OCI-LY7 (cell line): ENCODE results near the gene ING4. TPM values are rescaled to one million over a fixed set of nuclear protein-coding genes. Genes with fewer than 3 reads are reported as not detected.

Experiments
- BruUV-seq: library from RNA; stranded (reverse); fragments of 400-500 nt; replicated peaks from 2 replicates; lab custom pipeline; 2021; lab: Mats Ljungman, UMichigan
- CTCF ChIA-PET: fragments of 300-600 bp; sonication (Branson Sonifier 250); formaldehyde crosslinking; loops from one replicate; lab custom pipeline; 2022; ENCODE audit warnings: antibody characterized with exemption; ENCODE audit not compliant: unreplicated experiment; lab: Charles Lee
- POLR2A ChIA-PET: fragments of 300-600 bp; sonication (Branson Sonifier 250); formaldehyde crosslinking; loops from one replicate; lab custom pipeline; 2022; ENCODE audit warnings: antibody characterized with exemption; lab: Charles Lee
- DNase-seq: peaks from one replicate; pipeline ENCODE4 v3.0.0-alpha.2; 2015; ENCODE audit warnings: low spot score
- H2AFZ ChIP-seq: fragments of 200-600 bp; sonication (generic), shearing (Covaris generic); 2 replicates; pipeline ENCODE4 v1.6.1; 2014; ENCODE audit warnings: mild to moderate bottlenecking, antibody characterized with exemption, low read length, moderate library complexity
- H3K27ac ChIP-seq: fragments of 200-600 bp; sonication (generic); 2 replicates; pipeline ENCODE4 v1.5.1; 2014; ENCODE audit warnings: mixed run types, low read depth, mild to moderate bottlenecking, moderate library complexity, low read length, inconsistent platforms; ENCODE audit not compliant: poor library complexity, severe bottlenecking
- H3K36me3 ChIP-seq: fragments of 200-600 bp; sonication (generic); 2 replicates; pipeline ENCODE4 v1.6.1; 2014; ENCODE audit warnings: mild to moderate bottlenecking, antibody characterized with exemption, low read length, moderate library complexity, mixed read lengths; ENCODE audit not compliant: insufficient read depth
- H3K4me1 ChIP-seq: fragments of 200-600 bp; sonication (generic); 2 replicates; pipeline ENCODE4 v1.5.1; 2014; ENCODE audit warnings: mild to moderate bottlenecking, low read length; ENCODE audit not compliant: insufficient read depth, poor library complexity, severe bottlenecking
- H3K4me2 ChIP-seq: fragments of 200-600 bp; sonication (generic); 2 replicates; pipeline ENCODE4 v1.6.1; 2014; ENCODE audit warnings: mild to moderate bottlenecking, low read length
- H3K4me3 ChIP-seq: fragments of 200-600 bp; sonication (generic); 2 replicates; pipeline ENCODE4 v1.5.1; 2014; ENCODE audit warnings: mild to moderate bottlenecking, low read depth, low read length; ENCODE audit not compliant: poor library complexity, severe bottlenecking
- H3K79me2 ChIP-seq: fragments of 200-600 bp; sonication (generic); 2 replicates; pipeline ENCODE4 v1.6.1; 2016; ENCODE audit warnings: low read depth, mild to moderate bottlenecking, low read length, moderate library complexity, mixed read lengths; ENCODE audit not compliant: insufficient read depth
- H3K9me2 ChIP-seq: fragments of 200-600 bp; sonication (generic); 2 replicates; pipeline ENCODE4 v1.6.1; 2016; ENCODE audit warnings: mild to moderate bottlenecking, low read length, mixed read lengths; ENCODE audit not compliant: insufficient read depth
- H3K9me3 ChIP-seq: fragments of 200-600 bp; sonication (generic); 2 replicates; pipeline ENCODE4 v1.6.1; 2014; ENCODE audit warnings: mild to moderate bottlenecking, mixed run types, low read length, mixed read lengths
- H4K20me1 ChIP-seq: fragments of 200-600 bp; sonication (generic); 2 replicates; pipeline ENCODE4 v1.6.1; 2014; ENCODE audit warnings: mild to moderate bottlenecking, antibody characterized with exemption, low read length, moderate library complexity, mixed read lengths; ENCODE audit not compliant: insufficient read depth
- CTCF ChIP-seq: fragments of 200-600 bp; sonication (generic); conservative IDR thresholded peaks from 2 replicates; pipeline ENCODE4 v1.5.1; 2014; ENCODE audit warnings: mild to moderate bottlenecking, antibody characterized with exemption, low read length, moderate library complexity, mixed read lengths
- EZH2phosphoT487 ChIP-seq: fragments of 200-600 bp; sonication (generic); IDR thresholded peaks from 2 replicates; pipeline ENCODE4 v1.6.1; 2018; ENCODE audit warnings: low read depth, borderline replicate concordance, mild to moderate bottlenecking, mixed run types, antibody characterized with exemption, low read length, moderate library complexity, mixed read lengths
- intact Hi-C: fragments of 100-400 bp; cut with micrococcal nuclease; formaldehyde crosslinking; loops from one replicate; pipeline ENCODE4 v1.10.0; 2022; ENCODE audit not compliant: unreplicated experiment
- total RNA-seq, 2 experiments: library from RNA; depleted of rRNA in 1 of 2; stranded (reverse); fragments of >200 nt in 1 of 2; shearing (Covaris generic) in 1 of 2; gene quantifications; 2 replicates each; pipeline ENCODE4 v1.2.3, GENCODE V29; 2014 to 2022

Gene ING4
- total RNA-seq, 2 experiments from 2014 or later = 27.1 to 30.8 TPM

DNA sequence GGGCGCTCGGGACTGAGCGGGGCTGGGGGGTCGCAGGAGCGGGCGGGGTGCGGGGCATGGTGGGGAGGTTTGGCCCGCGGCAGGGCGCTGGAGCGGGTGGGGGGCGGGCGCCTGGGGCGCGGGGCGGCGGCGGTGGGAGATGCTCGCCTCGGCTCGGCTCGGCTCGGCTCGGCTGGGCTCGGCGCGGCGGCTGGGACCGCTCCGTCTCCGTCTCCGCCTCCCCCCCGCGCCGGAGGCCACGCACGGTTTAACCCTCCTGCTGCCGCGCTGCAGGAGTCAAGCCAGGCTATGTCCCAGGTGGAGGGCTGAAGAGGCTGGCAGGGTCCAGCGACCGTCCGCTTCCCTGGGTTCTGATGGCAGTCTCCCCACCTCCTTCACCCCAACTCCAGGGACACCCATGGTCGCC, 37.7 kb upstream of the ING4 start, which contains the start of gene PIANP:
Gene PIANP (minus strand): TSS at position 170 of the 406 bp plus-strand sequence. CDS start 2,754 bp downstream, outside the sequence.
- H2AFZ ChIP-seq = peak within 1 kb of the TSS; percentile 60; the same call in 1 of the 2 replicates
- peak; percentile 65 for DNase-seq
- peak within 1 kb of the TSS; percentile 69 for H3K4me3 ChIP-seq
- H3K4me1 ChIP-seq = peaks cover 57% of the 10 kb centered on the region
- H3K27ac ChIP-seq = peak within 1 kb of the TSS; percentile 96
- no peaks in the 10 kb centered on the region for H3K36me3 ChIP-seq
- no peaks in the 10 kb centered on the region for H3K9me3 ChIP-seq
- H3K9me2 ChIP-seq = no peaks in the 10 kb centered on the region
- ChIA-PET CTCF (interaction anchor here (0.6 kb wide), 3 partner anchors 53 to 159 kb away, joined by 3 to 14 read pairs (median 8); partner anchors contain the start of gene ACRBP), POLR2A (interaction anchor here (2.9 kb wide), 1 partner anchor 23 kb away, joined by 10 read pairs; the partner anchor contains the start of gene COPS7A)
- TF ChIP-seq EZH2phosphoT487 = no peak
- no peak for TF ChIP-seq CTCF
- peak within 1 kb of the TSS; percentile 93 for H3K4me2 ChIP-seq
- BruUV-seq = no TSS peak
- peaks cover 16% of the 10 kb centered on the region; the same call in 1 of the 2 replicates for H3K79me2 ChIP-seq
- intact Hi-C loops = no loop called here
- H4K20me1 ChIP-seq = no peaks in the 10 kb centered on the region

DNA sequence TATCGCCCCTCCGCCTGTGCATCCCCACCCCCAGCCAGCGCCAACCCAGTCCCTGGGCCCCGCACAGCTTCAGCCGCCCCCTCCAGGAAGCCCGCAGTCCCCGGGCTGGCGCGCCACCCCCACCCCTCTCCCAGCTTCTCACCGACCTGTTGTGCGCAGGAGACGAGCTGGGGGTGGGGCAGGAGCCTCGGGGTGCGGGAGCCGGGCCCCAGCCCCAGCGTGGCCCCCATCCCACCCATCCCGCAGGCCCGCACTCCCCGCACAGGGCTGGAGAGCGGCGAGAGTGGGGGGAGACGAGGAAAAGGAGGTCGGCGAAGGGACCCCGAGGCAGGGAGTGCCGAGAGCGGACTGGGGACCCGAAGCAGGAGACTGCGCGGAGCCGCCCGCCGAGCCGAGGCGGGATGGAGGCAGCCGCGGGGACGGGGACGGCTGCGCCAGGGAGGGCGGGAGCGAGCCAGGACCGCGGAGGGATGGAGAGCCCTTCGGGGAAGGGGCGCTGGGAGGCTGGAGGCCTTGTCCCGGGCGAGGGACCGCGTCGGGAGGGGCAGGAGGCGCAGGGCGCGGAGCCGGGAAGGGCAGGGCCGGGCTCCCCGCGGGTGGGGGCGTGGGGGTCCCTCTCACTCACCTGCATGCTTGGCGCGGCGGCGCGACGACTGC, 37.2 kb upstream of the ING4 start:
- Histone ChIP-seq H3K4me2 (peak overlapping the region; percentile 93), H3K9me3 (no peaks in the 10 kb centered on the region), H3K27ac (peak overlapping the region; percentile 96), H3K9me2 (no peaks in the 10 kb centered on the region), H2AFZ (peak overlapping the region; percentile 30; the same call in 1 of the 2 replicates), H3K79me2 (peaks cover 16% of the 10 kb centered on the region; the same call in 1 of the 2 replicates), H3K4me1 (peaks cover 62% of the 10 kb centered on the region), H3K36me3 (no peaks in the 10 kb centered on the region; the same call in 1 of the 2 replicates), H4K20me1 (no peaks in the 10 kb centered on the region), H3K4me3 (peak overlapping the region; percentile 69)
- peak; percentile 59 for DNase-seq
- ChIA-PET POLR2A (interaction anchor here (0.8 to 2.9 kb wide), 2 partner anchors 11 to 24 kb away, joined by 5 to 10 read pairs; partner anchors contain the start of genes COPS7A and ZNF384), CTCF (interaction anchor here (0.6 to 0.9 kb wide), 3 partner anchors 65 to 160 kb away, joined by 3 to 14 read pairs (median 8); no protein-coding TSS in a partner anchor)
- no TSS peak for BruUV-seq
- TF ChIP-seq EZH2phosphoT487 = no peak
- no peak for TF ChIP-seq CTCF
- intact Hi-C loops = loop anchor here (5.0 to 10.0 kb wide), 2 partner anchors 208 to 275 kb away; partner anchors contain the start of genes MRPL51 and NCAPD2
